ENCODE results near the gene ACVR2B.
A peak's percentile ranks its signal among the peaks of the same experiment; 100 is the strongest.
"Not testable (repeated sequence)": the region's sequence is repeated elsewhere in the genome, so short reads cannot be mapped to it uniquely, and the experiment has no call there.

ACVR2B gene

GRCh38 chr3:38453075-38453912 is at the start of gene ACVR2B:
Gene ACVR2B, plus strand, starts transcription at chr3:38453890. Its CDS starts 433 bp downstream, at chr3:38454323.
- DNase-seq = peak; percentile 33

- DNase-seq = no peak
Measured at GRCh38 chr3:38404286-38404685, 49.4 kb upstream of the ACVR2B start.

GRCh38 chr3:38411591-38411990 is 42.1 kb upstream of the ACVR2B start:
- DNase-seq = no peak

- not testable (repeated sequence) for DNase-seq
Measured at GRCh38 chr3:38420758-38421157, 32.9 kb upstream of the ACVR2B start.

- no peak for DNase-seq
Measured at GRCh38 chr3:38421679-38422336, 31.9 kb upstream of the ACVR2B start.

GRCh38 chr3:38426798-38427426 is 26.8 kb upstream of the ACVR2B start:
- not testable (repeated sequence) for DNase-seq

- not testable (repeated sequence) for DNase-seq
Measured at GRCh38 chr3:38432871-38433658, 20.6 kb upstream of the ACVR2B start.

GRCh38 chr3:38433661-38434060 is 20.0 kb upstream of the ACVR2B start:
- DNase-seq = not testable (repeated sequence)

GRCh38 chr3:38438436-38439069 is 15.1 kb upstream of the ACVR2B start:
- DNase-seq = not testable (repeated sequence)

GRCh38 chr3:38443205-38443604 is 10.5 kb upstream of the ACVR2B start:
- DNase-seq = not testable (repeated sequence)

GRCh38 chr3:38446085-38446686 is 7.5 kb upstream of the ACVR2B start:
- DNase-seq = no peak

GRCh38 chr3:38446812-38447211 is 6.9 kb upstream of the ACVR2B start:
- DNase-seq = no peak

GRCh38 chr3:38450853-38451252 is 2.8 kb upstream of the ACVR2B start:
- DNase-seq = no peak

- no peak for DNase-seq
Measured at GRCh38 chr3:38453913-38454177, 155 bp downstream of the ACVR2B start.

- DNase-seq = no peak
Measured at GRCh38 chr3:38454178-38454883, 641 bp downstream of the ACVR2B start.

GRCh38 chr3:38454884-38455638 is 1.4 kb downstream of the ACVR2B start:
- DNase-seq = no peak

- no peak for DNase-seq
Measured at GRCh38 chr3:38455639-38456430, 2.1 kb downstream of the ACVR2B start.

GRCh38 chr3:38457111-38458003 is 3.7 kb downstream of the ACVR2B start:
- no peak for DNase-seq
